Thyroid gland (tissue), 4 donors: ENCODE data around the gene MAP1LC3B2. TPM values are rescaled to one million over a fixed set of nuclear protein-coding genes. Genes with fewer than 3 reads are reported as not detected.
"Not testable (repeated sequence)": the region's sequence is repeated elsewhere in the genome, so short reads cannot be mapped to it uniquely, and the experiment has no call there.

Experiments
- DNase-seq, 2 donors: peaks; one replicate each; pipeline ENCODE4 v3.0.0-alpha.2; 2019
- H3K27ac ChIP-seq, 3 donors: fragments of 200-600 bp; sonication (generic); 1 replicate in 2 of 3; 2 replicates in 1 of 3; pipeline ENCODE4 v1.5.1; 2016 to 2019; ENCODE audit warnings: mild to moderate bottlenecking in 1 of 3, moderate library complexity in 1 of 3
- H3K27me3 ChIP-seq: fragments of 200-600 bp; sonication (generic); one replicate; pipeline ENCODE4 v1.5.1; 2019
- H3K36me3 ChIP-seq, 2 donors: fragments of 200-600 bp; sonication (generic); one replicate each; pipeline ENCODE4 v1.5.1; 2016 to 2019
- H3K4me1 ChIP-seq, 2 donors: fragments of 200-600 bp; sonication (generic); one replicate each; pipeline ENCODE4 v1.5.1; 2017 to 2019
- H3K4me3 ChIP-seq, 3 donors: fragments of 200-600 bp; sonication (generic); replicated peaks in 1 of 3; 1 replicate in 2 of 3; 2 replicates in 1 of 3; pipeline ENCODE4 v1.5.1; 2016; ENCODE audit warnings: mild to moderate bottlenecking in 1 of 3
- H3K9me3 ChIP-seq: fragments of 200-600 bp; sonication (generic); one replicate; pipeline ENCODE4 v1.5.1; 2017
- POLR2A ChIP-seq, 2 donors: fragments of 450-650 bp; IDR thresholded peaks; one replicate each; pipeline ENCODE4 v1.6.1; 2017; ENCODE audit warnings: antibody characterized with exemption in 2 of 2, mild to moderate bottlenecking in 2 of 2, moderate library complexity in 1 of 2
- WGBS, 2 donors: methylation state at CpG; one replicate each; pipeline ENCODE4 v1.1.5; 2017; 5-methylcytosine and 5-hydroxymethylcytosine counted together
- intact Hi-C: fragments of 100-400 bp; cut with DNase I; formaldehyde crosslinking; loops from one replicate; pipeline ENCODE4 v1.15.1; 2023
- total RNA-seq, 4 donors: library from RNA; depleted of rRNA; stranded (reverse); fragments of >200 nt; gene quantifications; one replicate each; pipeline ENCODE4 v1.2.3, GENCODE V29; 2016
- TF ChIP-seq, protein P1 (sequence below), 6 experiments: fragments of 200-600 bp in 3 of 6; fragments of 450-650 bp in 3 of 6; sonication (generic) in 3 of 6; IDR thresholded peaks; one replicate each; pipeline ENCODE4 v1.5.1; 2016 to 2019; ENCODE audit warnings: antibody characterized with exemption in 6 of 6, mild to moderate bottlenecking in 2 of 6, inconsistent platforms in 1 of 6, moderate library complexity in 1 of 6

MAP1LC3B2 gene
- total RNA-seq, 4 donors from 2014 or later, result 1.6 TPM; not detected in 3

DNA sequence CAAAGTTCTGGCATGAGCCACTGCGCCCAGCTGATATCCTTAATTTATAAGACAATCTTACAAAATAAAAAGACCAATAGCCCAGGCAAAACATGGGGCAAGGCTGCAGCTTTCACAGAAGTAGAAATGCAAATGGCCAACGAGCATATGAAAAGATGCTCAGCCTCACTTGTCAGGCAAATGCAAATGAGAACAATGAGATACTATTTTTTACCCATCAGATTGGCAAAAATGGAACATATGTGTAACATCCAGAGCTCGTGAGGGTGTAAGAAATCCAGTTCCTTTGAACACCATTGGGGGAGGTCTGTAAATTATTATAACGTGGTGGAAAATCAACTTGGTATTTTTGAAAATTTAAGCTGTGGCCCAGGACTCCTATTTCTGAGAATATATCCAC is 14.6 kb downstream of the MAP1LC3B2 start:
- no peak overlapping the region for H3K27ac ChIP-seq
- no peak overlapping the region for H3K4me3 ChIP-seq
- no peaks in the 10 kb centered on the region for H3K4me1 ChIP-seq
- no peak for TF ChIP-seq POLR2A (IDR thresholded peaks at IDR 0.05)
- TF ChIP-seq, protein P1, sequence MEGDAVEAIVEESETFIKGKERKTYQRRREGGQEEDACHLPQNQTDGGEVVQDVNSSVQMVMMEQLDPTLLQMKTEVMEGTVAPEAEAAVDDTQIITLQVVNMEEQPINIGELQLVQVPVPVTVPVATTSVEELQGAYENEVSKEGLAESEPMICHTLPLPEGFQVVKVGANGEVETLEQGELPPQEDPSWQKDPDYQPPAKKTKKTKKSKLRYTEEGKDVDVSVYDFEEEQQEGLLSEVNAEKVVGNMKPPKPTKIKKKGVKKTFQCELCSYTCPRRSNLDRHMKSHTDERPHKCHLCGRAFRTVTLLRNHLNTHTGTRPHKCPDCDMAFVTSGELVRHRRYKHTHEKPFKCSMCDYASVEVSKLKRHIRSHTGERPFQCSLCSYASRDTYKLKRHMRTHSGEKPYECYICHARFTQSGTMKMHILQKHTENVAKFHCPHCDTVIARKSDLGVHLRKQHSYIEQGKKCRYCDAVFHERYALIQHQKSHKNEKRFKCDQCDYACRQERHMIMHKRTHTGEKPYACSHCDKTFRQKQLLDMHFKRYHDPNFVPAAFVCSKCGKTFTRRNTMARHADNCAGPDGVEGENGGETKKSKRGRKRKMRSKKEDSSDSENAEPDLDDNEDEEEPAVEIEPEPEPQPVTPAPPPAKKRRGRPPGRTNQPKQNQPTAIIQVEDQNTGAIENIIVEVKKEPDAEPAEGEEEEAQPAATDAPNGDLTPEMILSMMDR (IDR thresholded peaks at IDR 0.05), result no peak
- H3K9me3 ChIP-seq, result no peaks in the 10 kb centered on the region
- H3K36me3 ChIP-seq, result no peaks in the 10 kb centered on the region
- DNase-seq, result no peak
- 92 to 95% methylated on average over 4 of the region's 4 CpGs for WGBS, 2 donors
- no peaks in the 10 kb centered on the region for H3K27me3 ChIP-seq
- intact Hi-C loops, result no loop called here

DNA sequence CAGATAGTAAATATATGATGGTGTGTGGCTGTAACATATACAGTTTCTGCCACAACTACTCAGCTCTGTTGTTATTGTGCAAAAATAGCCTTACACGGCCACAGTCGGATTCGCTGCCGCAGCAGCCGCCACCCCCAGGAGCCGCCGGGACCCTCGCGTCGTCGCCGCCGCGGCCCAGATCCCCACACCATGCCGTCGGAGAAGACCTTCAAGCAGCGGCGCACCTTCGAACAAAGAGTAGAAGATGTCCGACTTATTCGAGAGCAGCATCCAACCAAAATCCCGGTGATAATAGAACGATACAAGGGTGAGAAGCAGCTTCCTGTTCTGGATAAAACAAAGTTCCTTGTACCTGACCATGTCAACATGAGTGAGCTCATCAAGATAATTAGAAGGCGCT is 16.6 kb downstream of the MAP1LC3B2 start:
- H3K4me1 ChIP-seq, H3K4me3 ChIP-seq, H3K9me3 ChIP-seq, intact Hi-C loops, DNase-seq, H3K36me3 ChIP-seq, H3K27ac ChIP-seq, H3K27me3 ChIP-seq: not testable (repeated sequence)
- WGBS, 2 donors, result 90 to 92% methylated on average over 24 of the region's 24 CpGs

DNA sequence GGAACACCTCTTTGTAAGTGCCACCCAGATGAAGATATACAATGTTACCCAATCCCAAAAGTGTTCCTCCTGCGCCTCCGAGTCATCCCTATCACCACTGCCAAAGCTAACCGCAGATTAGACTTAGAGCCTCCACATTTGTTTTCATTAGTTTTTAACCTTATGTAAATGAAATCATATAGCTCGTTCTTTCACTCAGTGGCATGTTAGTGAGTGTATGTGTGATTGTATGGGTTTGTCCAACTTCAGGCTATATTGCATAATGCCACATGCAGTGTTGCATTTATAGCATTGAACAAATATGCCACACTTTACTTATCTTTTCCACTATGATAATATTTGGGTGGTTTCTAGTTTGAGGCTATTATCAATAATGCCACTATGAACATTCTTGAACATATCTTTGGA is 18.0 kb downstream of the MAP1LC3B2 start:
- no peak overlapping the region for H3K27ac ChIP-seq
- DNase-seq, result no peak
- no peaks in the 10 kb centered on the region for H3K27me3 ChIP-seq
- no peaks in the 10 kb centered on the region for H3K4me1 ChIP-seq
- no peaks in the 10 kb centered on the region for H3K9me3 ChIP-seq
- 94 to 97% methylated on average over 4 of the region's 4 CpGs for WGBS, 2 donors
- TF ChIP-seq, protein P1 (IDR thresholded peaks at IDR 0.05), result no peak
- TF ChIP-seq POLR2A (IDR thresholded peaks at IDR 0.05), result no peak
- H3K4me3 ChIP-seq, result no peak overlapping the region
- intact Hi-C loops, result no loop called here
- no peaks in the 10 kb centered on the region for H3K36me3 ChIP-seq

DNA sequence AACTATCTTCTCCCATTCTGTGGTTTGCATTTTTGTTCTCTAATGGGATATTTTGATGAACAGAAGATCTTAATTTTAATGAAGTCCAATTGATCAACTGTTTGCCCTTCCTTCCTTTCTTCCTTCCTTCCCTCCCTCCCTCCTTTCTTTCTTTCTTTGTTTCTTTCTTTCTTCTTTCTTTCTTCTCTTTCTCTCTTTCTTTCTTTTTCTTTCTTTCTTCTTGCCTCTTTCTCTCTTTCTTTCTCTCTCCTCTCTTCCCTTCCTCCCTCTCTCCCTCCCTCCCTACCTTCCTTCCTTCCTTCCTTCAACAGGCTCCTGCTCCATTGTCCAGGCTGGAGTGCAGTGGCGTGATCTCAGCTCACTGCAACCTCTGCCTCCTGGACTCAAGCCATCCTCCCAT is 18.9 kb downstream of the MAP1LC3B2 start:
- Histone ChIP-seq H3K9me3 (no peaks in the 10 kb centered on the region), H3K4me1 (peaks cover 0 to 8% of the 10 kb centered on the region in 2 donors), H3K36me3 (no peaks in the 10 kb centered on the region), H3K27me3 (no peaks in the 10 kb centered on the region), H3K4me3 (no peak overlapping the region), H3K27ac (no peak overlapping the region)
- intact Hi-C loops, result no loop called here
- DNase-seq, result no peak
- TF ChIP-seq, protein P1 (IDR thresholded peaks at IDR 0.05), result no peak
- no peak for TF ChIP-seq POLR2A (IDR thresholded peaks at IDR 0.05)
- WGBS, 2 donors, result 88 to 90% methylated on average over 1 of the region's 1 CpG

- no peaks in the 10 kb centered on the region for H3K27me3 ChIP-seq
- H3K4me1 ChIP-seq, result peaks cover 0 to 8% of the 10 kb centered on the region in 2 donors
- TF ChIP-seq, protein P1 (IDR thresholded peaks at IDR 0.05), result no peak
- no peak for TF ChIP-seq POLR2A (IDR thresholded peaks at IDR 0.05)
- peak; percentile 42 to 61 for DNase-seq
- H3K27ac ChIP-seq, result no peak overlapping the region
- intact Hi-C loops, result no loop called here
- WGBS, 2 donors, result 40 to 44% methylated on average over 11 of the region's 11 CpGs
- no peaks in the 10 kb centered on the region for H3K36me3 ChIP-seq
- H3K9me3 ChIP-seq, result no peaks in the 10 kb centered on the region
- no peak overlapping the region for H3K4me3 ChIP-seq
Observed at GRCh38 chr12:116582610-116583009, 23.4 kb downstream of the MAP1LC3B2 start.
